Left lung (tissue), 10 donors: ENCODE results near the gene PDZK1. TPM values are rescaled to one million over a fixed set of nuclear protein-coding genes. Genes with fewer than 3 reads are reported as not detected.

Experiments
- ATAC-seq: fragments of 200-7000 bp; cut with Tn5 transposase; one replicate; pipeline ENCODE4 v1.9.1; 2020; ENCODE audit warnings: moderate library complexity
- DNase-seq, 4 donors: peaks; one replicate each; pipeline ENCODE4 v3.0.0-alpha.2; 2013 to 2020
- H3K27ac ChIP-seq, 2 donors: fragments of 200-600 bp; sonication (generic) in 1 of 2; one replicate each; pipeline versions ENCODE4 v1.5.0 to v1.8.0; 2020 to 2021
- H3K27me3 ChIP-seq, 2 donors: fragments of 200-600 bp; sonication (generic) in 1 of 2; one replicate each; pipeline versions ENCODE4 v1.5.0 to v1.8.0; 2020 to 2021
- H3K36me3 ChIP-seq, 2 donors: fragments of 200-600 bp; sonication (generic) in 1 of 2; one replicate each; pipeline versions ENCODE4 v1.5.0 to v1.8.0; 2020 to 2021
- H3K4me1 ChIP-seq, 2 donors: fragments of 200-600 bp; one replicate each; pipeline ENCODE4 v1.8.0; 2021
- H3K4me3 ChIP-seq, 2 donors: fragments of 200-600 bp; sonication (generic) in 1 of 2; one replicate each; pipeline versions ENCODE4 v1.5.0 to v1.8.0; 2020 to 2021; ENCODE audit warnings: mild to moderate bottlenecking in 1 of 2
- H3K9me3 ChIP-seq, 2 donors: fragments of 200-600 bp; sonication (generic) in 1 of 2; one replicate each; pipeline versions ENCODE4 v1.5.0 to v1.8.0; 2020 to 2021
- CTCF ChIP-seq, 2 donors: fragments of 200-600 bp; sonication (generic) in 1 of 2; IDR thresholded peaks; one replicate each; pipeline versions ENCODE4 v1.5.0 to v1.8.0; 2021; ENCODE audit warnings: antibody characterized with exemption in 2 of 2
- intact Hi-C, 2 donors: fragments of 100-400 bp; cut with DNase I; formaldehyde crosslinking; loops; one replicate each; pipeline versions ENCODE4 v1.11.2 to v1.14.2; 2022
- polyA plus RNA-seq, 6 donors: library from polyadenylated mRNA; unstranded; fragments of 120-200 nt; gene quantifications; one replicate each; pipeline ENCODE4 v1.2.1, GENCODE V29; 2013; ENCODE audit not compliant: insufficient read length in 6 of 6
- total RNA-seq, 2 donors: library from RNA; stranded (reverse); fragmentation: NEBNext Ultra II Directional; extraction: Animal tissue kit (Norgen Biotek cat#: 25700); gene quantifications; one replicate each; pipeline ENCODE4 v1.2.1, GENCODE V29; 2021
- donor health status: DM: no; HTN: yes; CAD: no.
- donor health status: DM: no; HTN: no; CAD: no.

Gene PDZK1
- total and polyA plus RNA-seq, 8 donors = 0.18 to 3.0 (median 2.0) TPM

- no peak for TF ChIP-seq CTCF (IDR thresholded peaks at IDR 0.05)
- Histone ChIP-seq H3K27ac (no peak overlapping the region), H3K36me3 (no peaks in the 10 kb centered on the region), H3K9me3 (no peaks in the 10 kb centered on the region), H3K4me1 (no peaks in the 10 kb centered on the region), H3K27me3 (no peaks in the 10 kb centered on the region), H3K4me3 (no peak overlapping the region)
- intact Hi-C loops = no loop called here
- ATAC-seq = no peak
- no peak for DNase-seq
Measured at GRCh38 chr1:145701306-145701862, 5.8 kb downstream of the PDZK1 start.

- ATAC-seq = no peak
- no peak overlapping the region for H3K27ac ChIP-seq
- H3K4me1 ChIP-seq = no peaks in the 10 kb centered on the region
- no peak overlapping the region for H3K4me3 ChIP-seq
- H3K36me3 ChIP-seq = no peaks in the 10 kb centered on the region
- H3K27me3 ChIP-seq = no peaks in the 10 kb centered on the region
- no peaks in the 10 kb centered on the region for H3K9me3 ChIP-seq
- TF ChIP-seq CTCF (IDR thresholded peaks at IDR 0.05) = no peak
- intact Hi-C loops = no loop called here
- no peak for DNase-seq
Measured at GRCh38 chr1:145696630-145696960, 10.6 kb downstream of the PDZK1 start.

GRCh38 chr1:145695821-145696629, 11.1 kb downstream of the PDZK1 start:
- Histone ChIP-seq H3K27ac (no peak overlapping the region), H3K9me3 (no peaks in the 10 kb centered on the region), H3K27me3 (no peaks in the 10 kb centered on the region), H3K4me1 (peaks cover 0 to 1% of the 10 kb centered on the region in 2 donors), H3K36me3 (no peaks in the 10 kb centered on the region), H3K4me3 (no peak overlapping the region)
- DNase-seq = no peak
- intact Hi-C loops = no loop called here
- TF ChIP-seq CTCF (IDR thresholded peaks at IDR 0.05) = no peak
- no peak for ATAC-seq

- H3K27me3 ChIP-seq = no peaks in the 10 kb centered on the region
- H3K27ac ChIP-seq = no peak overlapping the region
- H3K9me3 ChIP-seq = no peaks in the 10 kb centered on the region
- DNase-seq (no peak), ATAC-seq (no peak)
- no peak overlapping the region for H3K4me3 ChIP-seq
- no peak for TF ChIP-seq CTCF (IDR thresholded peaks at IDR 0.05)
- no peaks in the 10 kb centered on the region for H3K36me3 ChIP-seq
- H3K4me1 ChIP-seq = peaks cover 0 to 15% of the 10 kb centered on the region in 2 donors
- intact Hi-C loops = no loop called here
Measured at GRCh38 chr1:145692785-145693443, 14.3 kb downstream of the PDZK1 start.
